Measurements from ENCODE around the gene CCDC149.

CCDC149 gene

GRCh38 chr4:24768604-24769003 is 144.2 kb downstream of the CCDC149 start:
- H3K4me3 ChIP-seq (replicated peaks; ENCODE audit: insufficient read depth, low read length) = no peak overlapping the region
- DNase-seq (ENCODE audit: low read depth in 1 of 2, low spot score in 1 of 2) = no peak
- no peaks in the 10 kb centered on the region for H3K27me3 ChIP-seq (ENCODE audit: insufficient read depth, poor library complexity, severe bottlenecking)
- no peak overlapping the region for H3K27ac ChIP-seq (replicated peaks)
- peak; percentile 90 for TF ChIP-seq SPI1 (IDR thresholded peaks at IDR 0.05; ENCODE audit: borderline replicate concordance, low read depth)
- TF ChIP-seq REST (IDR thresholded peaks at IDR 0.05; ENCODE audit: insufficient replicate concordance, low read depth) = no peak
- TF ChIP-seq POLR2AphosphoS5 (IDR thresholded peaks at IDR 0.05; ENCODE audit: low read depth) = no peak

DNA sequence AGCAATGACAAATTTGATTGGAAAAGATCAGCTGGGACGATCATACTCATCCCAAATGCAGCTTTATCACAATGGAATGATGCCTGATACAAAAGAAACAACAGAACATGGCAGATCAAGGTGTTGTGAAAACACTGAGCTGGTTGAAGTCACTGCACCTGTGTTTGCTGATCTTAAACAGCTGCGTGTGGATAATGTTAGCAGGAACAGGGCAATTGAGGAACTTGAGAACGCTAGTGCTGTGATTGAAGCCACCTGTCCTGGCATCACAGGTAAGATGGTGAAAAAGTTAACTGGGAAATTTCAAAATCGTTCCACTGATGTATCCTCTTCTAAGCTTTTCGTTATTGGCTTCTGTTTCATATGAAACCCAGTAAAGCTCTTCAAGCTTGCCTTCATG is 144.8 kb downstream of the CCDC149 start:
- no peak for DNase-seq (ENCODE audit: low read depth in 1 of 2, low spot score in 1 of 2)
- TF ChIP-seq POLR2AphosphoS5 (IDR thresholded peaks at IDR 0.05; ENCODE audit: low read depth) (no peak), SPI1 (IDR thresholded peaks at IDR 0.05; ENCODE audit: borderline replicate concordance, low read depth) (no peak), GABPA (IDR thresholded peaks at IDR 0.05; ENCODE audit: low read depth) (no peak), REST (IDR thresholded peaks at IDR 0.05; ENCODE audit: insufficient replicate concordance, low read depth) (no peak)
- TF ChIP-seq, protein P1, sequence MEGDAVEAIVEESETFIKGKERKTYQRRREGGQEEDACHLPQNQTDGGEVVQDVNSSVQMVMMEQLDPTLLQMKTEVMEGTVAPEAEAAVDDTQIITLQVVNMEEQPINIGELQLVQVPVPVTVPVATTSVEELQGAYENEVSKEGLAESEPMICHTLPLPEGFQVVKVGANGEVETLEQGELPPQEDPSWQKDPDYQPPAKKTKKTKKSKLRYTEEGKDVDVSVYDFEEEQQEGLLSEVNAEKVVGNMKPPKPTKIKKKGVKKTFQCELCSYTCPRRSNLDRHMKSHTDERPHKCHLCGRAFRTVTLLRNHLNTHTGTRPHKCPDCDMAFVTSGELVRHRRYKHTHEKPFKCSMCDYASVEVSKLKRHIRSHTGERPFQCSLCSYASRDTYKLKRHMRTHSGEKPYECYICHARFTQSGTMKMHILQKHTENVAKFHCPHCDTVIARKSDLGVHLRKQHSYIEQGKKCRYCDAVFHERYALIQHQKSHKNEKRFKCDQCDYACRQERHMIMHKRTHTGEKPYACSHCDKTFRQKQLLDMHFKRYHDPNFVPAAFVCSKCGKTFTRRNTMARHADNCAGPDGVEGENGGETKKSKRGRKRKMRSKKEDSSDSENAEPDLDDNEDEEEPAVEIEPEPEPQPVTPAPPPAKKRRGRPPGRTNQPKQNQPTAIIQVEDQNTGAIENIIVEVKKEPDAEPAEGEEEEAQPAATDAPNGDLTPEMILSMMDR (IDR thresholded peaks at IDR 0.05; ENCODE audit: insufficient read depth, low read length) = no peak
- Histone ChIP-seq H3K27ac (replicated peaks) (no peak overlapping the region), H3K27me3 (ENCODE audit: insufficient read depth, poor library complexity, severe bottlenecking) (no peaks in the 10 kb centered on the region), H3K4me3 (replicated peaks; ENCODE audit: insufficient read depth, low read length) (no peak overlapping the region)

- Histone ChIP-seq H3K4me3 (replicated peaks; ENCODE audit: insufficient read depth, low read length) (no peak overlapping the region), H3K27me3 (ENCODE audit: insufficient read depth, poor library complexity, severe bottlenecking) (no peaks in the 10 kb centered on the region), H3K27ac (replicated peaks) (no peak overlapping the region)
- TF ChIP-seq, protein P1 (IDR thresholded peaks at IDR 0.05; ENCODE audit: insufficient read depth, low read length) = no peak
- no peak for TF ChIP-seq SPI1 (IDR thresholded peaks at IDR 0.05; ENCODE audit: borderline replicate concordance, low read depth)
- no peak for TF ChIP-seq GABPA (IDR thresholded peaks at IDR 0.05; ENCODE audit: low read depth)
- TF ChIP-seq REST (IDR thresholded peaks at IDR 0.05; ENCODE audit: insufficient replicate concordance, low read depth) = no peak
- TF ChIP-seq POLR2AphosphoS5 (IDR thresholded peaks at IDR 0.05; ENCODE audit: low read depth) = no peak
- DNase-seq (ENCODE audit: low read depth in 1 of 2, low spot score in 1 of 2) = no peak
Measured at GRCh38 chr4:24765376-24765988, 147.4 kb downstream of the CCDC149 start.
